ENCODE measurements around the gene NUP210. TPM values are rescaled to one million over a fixed set of nuclear protein-coding genes. Genes with fewer than 3 reads are reported as not detected.

Gene NUP210
- polyA plus RNA-seq, 1 experiment: 0.32 TPM

DNA sequence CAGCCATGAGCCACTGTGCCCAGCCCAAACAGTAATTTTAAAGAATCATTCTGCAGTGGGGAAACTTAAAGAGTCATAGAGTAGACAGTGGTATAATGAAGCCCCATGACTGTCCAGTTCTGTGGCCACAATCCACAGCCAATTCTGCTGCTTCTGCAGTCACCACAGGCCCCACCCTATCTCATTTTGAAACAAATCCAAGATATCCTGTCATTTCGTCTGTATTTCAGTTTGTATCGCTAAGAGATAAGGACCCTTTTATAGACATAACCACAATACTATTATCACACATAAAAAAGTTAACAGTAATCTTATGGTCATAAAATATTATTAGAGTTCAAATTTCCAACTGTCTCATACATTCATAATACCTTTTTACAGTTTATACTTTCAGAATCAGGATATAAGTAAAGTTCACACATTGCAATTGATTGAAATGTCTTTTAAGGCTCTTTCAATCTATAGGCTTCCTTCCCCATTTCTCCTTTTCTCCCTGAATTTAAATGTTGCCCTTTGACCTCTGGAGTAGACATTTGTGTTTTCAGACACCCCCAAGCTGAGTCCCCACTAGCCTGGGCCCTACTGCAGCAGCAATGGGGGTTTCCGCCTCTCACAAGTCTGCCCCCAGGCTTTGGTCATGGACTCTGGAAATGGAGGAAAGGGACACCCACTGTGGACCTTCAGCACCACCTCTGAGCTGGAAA is 4.2 kb upstream of the NUP210 start:
- Histone ChIP-seq H3K36me3 (ENCODE audit: control insufficient read depth, insufficient read depth, low read length) (no peaks in the 10 kb centered on the region), H3K27me3 (ENCODE audit: control insufficient read depth, insufficient read depth, low read length) (peaks cover 12% of the 10 kb centered on the region), H3K4me3 (ENCODE audit: low read depth, low read length) (no peak overlapping the region)
- TF ChIP-seq, protein P1, sequence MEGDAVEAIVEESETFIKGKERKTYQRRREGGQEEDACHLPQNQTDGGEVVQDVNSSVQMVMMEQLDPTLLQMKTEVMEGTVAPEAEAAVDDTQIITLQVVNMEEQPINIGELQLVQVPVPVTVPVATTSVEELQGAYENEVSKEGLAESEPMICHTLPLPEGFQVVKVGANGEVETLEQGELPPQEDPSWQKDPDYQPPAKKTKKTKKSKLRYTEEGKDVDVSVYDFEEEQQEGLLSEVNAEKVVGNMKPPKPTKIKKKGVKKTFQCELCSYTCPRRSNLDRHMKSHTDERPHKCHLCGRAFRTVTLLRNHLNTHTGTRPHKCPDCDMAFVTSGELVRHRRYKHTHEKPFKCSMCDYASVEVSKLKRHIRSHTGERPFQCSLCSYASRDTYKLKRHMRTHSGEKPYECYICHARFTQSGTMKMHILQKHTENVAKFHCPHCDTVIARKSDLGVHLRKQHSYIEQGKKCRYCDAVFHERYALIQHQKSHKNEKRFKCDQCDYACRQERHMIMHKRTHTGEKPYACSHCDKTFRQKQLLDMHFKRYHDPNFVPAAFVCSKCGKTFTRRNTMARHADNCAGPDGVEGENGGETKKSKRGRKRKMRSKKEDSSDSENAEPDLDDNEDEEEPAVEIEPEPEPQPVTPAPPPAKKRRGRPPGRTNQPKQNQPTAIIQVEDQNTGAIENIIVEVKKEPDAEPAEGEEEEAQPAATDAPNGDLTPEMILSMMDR (IDR thresholded peaks at IDR 0.05; ENCODE audit: insufficient read depth, low read depth, low read length): no peak
- POLR2A ChIA-PET: no interaction called here
- DNase-seq (ENCODE audit: low read depth): no peak
- CTCF ChIA-PET: no interaction called here

DNA sequence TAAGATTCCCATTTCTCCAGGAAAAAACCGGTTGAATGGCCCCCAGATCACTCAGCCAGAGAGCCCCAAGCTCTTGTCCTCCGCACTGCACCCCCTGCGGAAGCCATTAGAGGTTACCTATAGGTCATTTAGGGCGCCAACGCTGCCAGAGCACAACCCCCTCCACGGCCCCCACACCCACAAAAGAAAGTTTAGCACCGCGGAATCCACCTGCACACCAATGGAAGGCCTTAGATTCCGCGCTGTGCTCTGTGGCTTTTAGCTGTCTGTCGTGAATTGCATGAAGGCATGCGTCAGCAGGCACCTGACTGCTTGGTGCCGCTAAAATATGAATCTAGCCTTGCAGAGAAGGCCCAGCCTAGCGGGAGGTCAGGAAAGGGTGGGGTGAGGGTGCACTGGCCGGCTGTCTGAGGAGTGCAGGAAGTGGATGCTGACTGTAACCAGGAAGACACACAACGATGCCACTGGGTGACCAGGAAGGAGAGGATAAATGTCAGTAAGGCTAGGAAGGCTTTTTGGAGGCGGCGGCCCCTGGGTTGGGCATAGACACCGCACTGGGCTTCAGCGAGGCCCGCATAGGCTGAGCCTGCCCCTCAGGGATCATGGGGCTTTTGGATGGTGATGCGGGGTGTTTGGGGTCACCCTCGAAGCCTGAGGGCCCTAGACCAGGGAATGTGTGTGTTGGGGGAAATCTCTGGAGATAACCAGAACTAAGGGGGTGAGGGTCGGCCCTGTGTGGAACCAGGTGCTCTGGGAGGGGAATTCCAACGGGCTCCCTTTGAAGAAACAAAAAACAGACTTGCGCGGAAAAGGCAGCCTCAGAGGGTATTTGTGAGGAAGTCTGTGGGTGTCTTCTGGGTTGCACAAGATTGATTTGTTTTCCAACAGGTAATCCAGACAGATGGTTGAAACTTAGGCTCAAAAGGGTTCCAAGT is 976 bp upstream of the NUP210 start:
- TF ChIP-seq, protein P1 (IDR thresholded peaks at IDR 0.05; ENCODE audit: insufficient read depth, low read depth, low read length): no peak
- ChIA-PET CTCF (no interaction called here), POLR2A (no interaction called here)
- Histone ChIP-seq H3K4me3 (ENCODE audit: low read depth, low read length) (no peak overlapping the region), H3K36me3 (ENCODE audit: control insufficient read depth, insufficient read depth, low read length) (no peaks in the 10 kb centered on the region), H3K27me3 (ENCODE audit: control insufficient read depth, insufficient read depth, low read length) (peaks cover 16% of the 10 kb centered on the region)
- no peak for DNase-seq (ENCODE audit: low read depth)

DNA sequence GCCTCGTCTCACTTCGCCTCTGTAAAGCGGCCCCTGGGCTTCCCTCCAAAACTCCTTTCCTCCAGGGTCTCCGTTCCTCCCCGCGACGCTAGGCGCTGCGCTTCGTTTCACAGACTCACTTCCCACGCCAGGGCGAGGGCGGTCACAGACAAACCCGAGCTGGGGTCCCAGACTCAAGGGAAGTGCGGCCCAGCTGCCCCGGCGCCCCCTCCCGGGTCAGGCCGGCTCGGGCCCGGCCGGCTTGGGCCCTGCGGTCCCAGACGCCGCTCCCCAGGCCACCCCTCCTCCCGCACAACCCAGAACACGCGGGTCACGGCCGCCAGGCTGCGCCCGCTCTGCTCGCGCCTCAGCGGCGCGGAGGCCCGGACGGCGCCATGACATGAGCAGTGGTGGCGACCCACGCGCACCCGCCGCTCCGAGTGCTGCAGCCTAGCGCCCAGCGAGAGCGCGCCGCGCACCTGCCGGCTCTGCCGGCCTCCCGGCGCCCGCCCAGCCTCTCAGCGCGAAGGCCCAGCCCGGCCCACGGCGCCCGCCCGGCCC is 547 bp downstream of the NUP210 start:
- Histone ChIP-seq H3K27me3 (ENCODE audit: control insufficient read depth, insufficient read depth, low read length) (peaks cover 16% of the 10 kb centered on the region), H3K4me3 (ENCODE audit: low read depth, low read length) (no peak overlapping the region), H3K36me3 (ENCODE audit: control insufficient read depth, insufficient read depth, low read length) (no peaks in the 10 kb centered on the region)
- no peak for DNase-seq (ENCODE audit: low read depth)
- TF ChIP-seq, protein P1 (IDR thresholded peaks at IDR 0.05; ENCODE audit: insufficient read depth, low read depth, low read length): no peak
- POLR2A ChIA-PET: no interaction called here
- CTCF ChIA-PET: no interaction called here

DNA sequence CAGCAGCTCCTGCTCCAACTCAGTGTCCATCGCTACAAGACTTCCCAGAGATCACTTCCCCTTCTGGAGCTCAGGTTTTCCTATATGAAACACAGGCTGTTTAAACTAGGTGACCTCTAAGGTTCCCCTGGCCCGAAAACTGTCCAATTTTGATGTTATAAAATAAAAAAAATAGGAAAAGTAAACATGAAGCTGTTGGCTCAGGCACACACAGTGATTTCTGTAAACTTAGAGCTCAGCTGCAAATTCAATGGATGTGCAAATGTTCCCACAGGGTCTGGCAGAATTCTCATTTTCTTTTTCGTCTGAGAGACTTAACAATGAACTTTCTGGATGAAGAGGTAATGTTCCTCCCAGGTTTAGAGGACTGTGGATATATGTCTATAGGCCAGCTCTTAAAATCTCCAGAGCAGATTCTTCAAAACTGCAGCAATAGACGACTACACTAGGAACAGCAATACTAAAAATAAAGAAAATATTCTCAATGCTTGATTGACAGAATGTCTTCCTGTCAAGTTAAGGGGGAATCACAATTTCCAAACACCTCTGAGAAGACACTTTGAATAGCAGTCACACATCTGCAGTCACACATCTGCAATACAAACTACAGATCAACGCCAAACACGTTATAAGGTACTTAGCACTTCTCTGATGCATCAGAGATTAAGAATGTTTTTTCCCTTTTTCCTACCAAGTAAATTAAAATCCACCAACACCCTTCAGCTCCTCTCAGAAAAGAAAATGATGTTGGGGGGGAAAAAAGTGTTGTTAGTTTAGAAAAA is 2.8 kb downstream of the NUP210 start:
- CTCF ChIA-PET: interaction anchor here (0.8 to 0.9 kb wide), 2 partner anchors 9 to 54 kb away, joined by 3 to 4 read pairs; no protein-coding TSS in a partner anchor
- DNase-seq (ENCODE audit: low read depth): no peak
- Histone ChIP-seq H3K36me3 (ENCODE audit: control insufficient read depth, insufficient read depth, low read length) (no peaks in the 10 kb centered on the region), H3K27me3 (ENCODE audit: control insufficient read depth, insufficient read depth, low read length) (peaks cover 16% of the 10 kb centered on the region), H3K4me3 (ENCODE audit: low read depth, low read length) (no peak overlapping the region)
- POLR2A ChIA-PET: no interaction called here
- TF ChIP-seq, protein P1 (IDR thresholded peaks at IDR 0.05; ENCODE audit: insufficient read depth, low read depth, low read length): no peak
